Peyer's patch (tissue), 4 donors: ENCODE data around the gene GPR75.

Experiments used
- CTCF ChIP-seq, 6 experiments: fragments of 450-650 bp in 4 of 6; fragments of 200-600 bp in 2 of 6; sonication (generic) in 1 of 6; IDR thresholded peaks; one replicate each; pipeline ENCODE4 v1.5.1; 2017 to 2019; ENCODE audit warnings: antibody characterized with exemption in 6 of 6, mild to moderate bottlenecking in 3 of 6, moderate library complexity in 1 of 6
- POLR2A ChIP-seq, 2 donors: fragments of 450-650 bp; IDR thresholded peaks; one replicate each; pipeline ENCODE4 v1.5.1; 2017; ENCODE audit warnings: antibody characterized with exemption in 2 of 2, mild to moderate bottlenecking in 2 of 2, moderate library complexity in 2 of 2

GRCh38 chr2:53820048-53820447 is 39.7 kb downstream of the GPR75 start:
- TF ChIP-seq POLR2A (IDR thresholded peaks at IDR 0.05), result no peak
- no peak for TF ChIP-seq CTCF (IDR thresholded peaks at IDR 0.05)
